ENCODE measurements around the gene SEPTIN12.
"Not testable (repeated sequence)": the region's sequence is repeated elsewhere in the genome, so short reads cannot be mapped to it uniquely, and the experiment has no call there.

Gene SEPTIN12

DNA sequence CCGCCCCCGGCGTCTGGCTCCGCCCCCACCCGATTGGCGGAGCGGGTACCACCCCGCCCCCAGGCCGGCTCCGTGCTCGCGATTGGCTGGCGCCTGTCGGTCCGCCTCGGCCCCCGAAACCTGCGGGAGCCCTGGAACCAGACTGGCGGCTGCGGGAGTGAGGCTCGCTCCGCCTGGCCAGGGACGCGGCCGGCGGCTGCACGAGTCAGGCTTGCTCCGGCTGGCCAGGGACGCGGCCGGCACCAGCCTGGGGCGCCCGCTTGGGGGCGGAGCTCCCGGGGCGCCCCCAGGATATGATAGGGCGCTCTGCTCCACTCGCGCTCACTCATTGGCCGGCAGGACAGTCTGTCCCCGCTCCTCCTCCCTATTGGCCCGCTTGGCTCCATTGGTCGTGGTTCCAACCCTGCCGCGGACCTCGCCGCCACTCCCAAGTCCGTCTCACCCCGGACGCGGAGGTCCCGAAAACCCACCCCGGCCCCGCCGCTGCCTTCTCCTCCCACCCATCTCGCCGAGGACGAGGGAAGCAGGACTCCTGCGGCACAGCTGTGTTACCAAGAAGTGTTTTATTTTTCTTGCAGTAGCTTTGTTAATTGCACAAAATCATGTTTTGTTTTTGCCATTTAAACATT is 14.6 kb upstream of the SEPTIN12 start:
- peak; percentile 76 to 77 for DNase-seq (ENCODE audit: low read depth in 2 of 2)

DNA sequence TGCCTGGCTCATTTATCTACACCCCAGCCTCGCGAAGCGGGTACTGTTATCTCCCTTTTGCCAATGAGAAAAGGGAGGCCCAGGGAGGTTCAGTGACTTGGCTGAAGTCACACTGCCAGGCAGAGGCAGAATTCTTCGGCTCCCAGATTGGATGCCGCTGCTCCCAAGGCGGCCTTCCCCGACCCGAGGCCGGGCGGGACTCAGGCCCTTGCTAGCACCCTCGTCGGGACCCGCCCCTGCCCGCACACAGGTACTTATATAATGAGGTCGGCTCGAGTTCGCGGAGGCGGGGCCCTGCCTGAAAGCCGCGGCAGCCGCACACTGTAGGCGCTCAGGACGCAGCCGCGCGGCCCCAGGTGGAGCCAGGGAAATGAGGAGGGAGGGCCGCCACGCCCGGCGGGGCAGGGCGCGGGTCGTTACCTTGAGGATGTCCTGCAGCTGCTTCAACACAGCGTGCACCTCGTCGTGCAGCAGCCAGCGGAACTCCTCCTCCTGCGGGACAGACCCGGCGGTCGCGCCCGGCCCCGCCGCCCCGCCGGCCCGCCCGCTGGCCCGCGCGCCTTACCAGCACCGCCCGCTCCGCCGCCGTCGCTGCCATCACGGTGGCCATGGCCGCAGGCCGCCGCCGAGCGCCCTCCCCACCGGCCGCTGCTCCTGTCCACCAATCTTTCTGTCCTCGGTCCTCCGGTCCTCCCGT is 14.0 kb upstream of the SEPTIN12 start, which contains the start of gene ROGDI:
TSS of gene ROGDI (minus strand) at position 672 of the 697 bp plus-strand sequence. CDS start at position 610, 62 bp downstream.
- DNase-seq (ENCODE audit: low read depth in 2 of 2), result no peak

DNA sequence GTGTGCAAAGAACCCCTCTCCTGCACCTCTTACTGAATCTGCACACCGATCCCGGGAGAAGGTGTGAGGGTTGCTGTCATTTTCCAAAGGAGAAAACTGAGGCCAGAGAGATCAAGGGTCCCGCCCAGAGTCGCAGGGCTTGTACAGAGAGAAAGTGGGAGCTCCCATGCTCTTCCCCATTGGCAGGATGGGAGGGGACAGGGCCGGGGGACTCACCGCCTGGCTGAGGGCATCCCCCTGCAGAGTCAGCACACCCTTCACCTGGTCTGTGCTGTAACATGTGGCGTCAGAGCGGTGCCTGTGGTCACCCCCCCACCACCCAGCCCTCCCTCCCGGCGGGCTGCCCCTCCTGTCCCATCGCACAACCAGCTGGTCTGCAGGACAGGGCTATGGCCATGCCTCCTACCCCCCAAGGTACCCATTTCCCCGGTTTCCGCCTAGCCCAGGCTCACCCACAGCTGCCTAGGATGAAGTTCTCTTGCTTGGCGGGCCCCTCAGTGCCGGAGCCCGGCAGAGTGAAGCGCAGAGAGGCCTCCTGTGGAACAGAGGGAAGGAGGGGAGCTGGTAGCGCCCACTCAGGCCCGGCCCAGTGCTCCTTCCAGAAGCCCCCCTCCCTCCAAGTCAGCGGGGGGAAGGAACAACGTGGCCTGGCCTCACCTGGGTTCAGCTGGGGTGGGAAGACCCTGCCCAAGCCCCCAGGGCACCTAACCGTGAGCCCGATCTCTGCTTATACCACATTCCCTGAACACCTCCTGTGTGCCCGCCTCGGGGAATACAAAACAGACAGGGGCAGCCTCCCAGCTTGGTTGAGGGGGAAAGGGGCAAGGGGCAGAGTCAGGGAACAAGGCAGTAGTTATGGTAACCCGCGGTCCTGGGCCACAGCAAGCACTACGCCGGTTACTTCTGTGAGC is 13.2 kb upstream of the SEPTIN12 start:
- DNase-seq (ENCODE audit: low read depth in 2 of 2), result no peak

- no peak for DNase-seq (ENCODE audit: low read depth in 2 of 2)
These were observed 12.3 kb upstream of the SEPTIN12 start for GRCh38 chr16:4800290-4801041.

DNA sequence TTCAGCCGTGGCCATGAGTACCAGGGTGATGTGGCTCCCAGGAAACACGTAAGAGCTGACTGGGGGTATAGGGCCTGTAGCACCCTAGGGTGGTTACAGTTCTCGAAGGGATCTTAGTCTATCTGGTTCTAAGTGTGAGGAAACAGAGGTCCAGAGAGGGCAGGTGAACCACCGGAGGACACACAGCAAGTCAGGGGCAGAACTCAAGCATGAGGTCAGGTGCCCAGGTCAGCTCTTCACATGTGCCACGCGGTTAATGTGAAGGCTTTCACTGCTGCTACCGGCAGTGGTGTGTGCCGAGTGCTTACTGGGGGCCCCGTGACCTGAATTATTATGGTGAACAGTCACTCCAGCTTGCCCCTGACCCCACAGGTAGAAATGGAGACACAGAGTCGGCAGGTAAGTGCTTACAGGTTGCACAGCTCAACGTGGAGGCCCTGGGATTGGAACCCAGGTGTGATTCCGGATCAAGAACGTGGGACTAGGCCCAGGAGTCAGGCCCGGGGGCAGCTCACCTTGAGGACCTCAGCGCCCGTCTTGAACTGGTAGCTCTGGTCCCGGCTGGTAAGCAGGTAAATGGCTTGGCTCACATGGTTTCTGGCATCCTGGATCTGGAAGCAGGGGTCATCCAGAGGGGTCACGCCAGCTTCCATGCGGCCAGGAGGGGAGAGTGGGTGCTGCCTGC is 11.2 kb upstream of the SEPTIN12 start:
- DNase-seq (ENCODE audit: low read depth in 2 of 2), result no peak

DNA sequence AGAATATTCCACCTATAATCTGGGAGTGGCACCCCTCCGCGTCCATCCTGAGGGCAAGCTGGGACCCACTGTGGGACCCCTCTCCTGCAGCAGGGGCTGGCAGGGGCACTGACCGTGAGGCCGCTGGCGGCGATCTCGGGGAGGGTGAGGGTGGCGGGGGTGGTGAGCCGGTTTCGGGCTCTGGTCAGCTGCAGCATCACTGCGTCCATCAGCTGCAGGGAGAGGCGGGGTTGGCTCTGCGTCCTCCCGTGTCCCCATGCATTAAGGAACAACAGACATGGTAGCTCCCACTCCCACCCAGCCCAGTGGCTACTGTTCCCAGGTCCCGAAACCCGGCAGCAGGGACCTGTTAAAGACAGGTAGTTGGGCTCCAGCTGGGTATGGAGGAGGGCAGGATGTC is 10.3 kb upstream of the SEPTIN12 start:
- no peak for DNase-seq (ENCODE audit: low read depth in 2 of 2)

DNA sequence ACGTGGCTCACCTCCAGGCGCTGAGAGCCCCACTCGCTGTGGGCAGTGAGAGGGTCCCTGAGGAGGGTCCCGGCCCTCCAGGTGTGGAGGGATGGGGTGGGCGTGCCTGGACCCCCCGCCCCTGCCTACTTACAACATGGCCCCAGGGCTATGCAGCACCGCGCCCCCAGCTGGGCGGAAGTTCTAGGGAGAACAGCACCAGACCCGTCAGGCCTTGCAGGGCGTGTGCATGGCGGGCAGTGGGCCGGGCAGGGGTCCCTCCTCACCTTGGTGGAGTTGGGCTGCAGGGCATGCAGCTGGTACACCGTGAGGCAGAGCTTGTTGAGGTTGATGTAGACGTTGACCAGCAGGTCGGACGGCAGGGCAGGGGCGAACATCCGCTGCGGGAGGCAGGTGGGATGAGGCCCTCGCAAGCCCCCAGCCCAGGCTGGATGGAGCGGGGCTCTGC is 9.7 kb upstream of the SEPTIN12 start:
- DNase-seq (ENCODE audit: low read depth in 2 of 2), result no peak

- no peak for DNase-seq (ENCODE audit: low read depth in 2 of 2)
These were observed 9.0 kb upstream of the SEPTIN12 start for GRCh38 chr16:4796982-4797804.

DNA sequence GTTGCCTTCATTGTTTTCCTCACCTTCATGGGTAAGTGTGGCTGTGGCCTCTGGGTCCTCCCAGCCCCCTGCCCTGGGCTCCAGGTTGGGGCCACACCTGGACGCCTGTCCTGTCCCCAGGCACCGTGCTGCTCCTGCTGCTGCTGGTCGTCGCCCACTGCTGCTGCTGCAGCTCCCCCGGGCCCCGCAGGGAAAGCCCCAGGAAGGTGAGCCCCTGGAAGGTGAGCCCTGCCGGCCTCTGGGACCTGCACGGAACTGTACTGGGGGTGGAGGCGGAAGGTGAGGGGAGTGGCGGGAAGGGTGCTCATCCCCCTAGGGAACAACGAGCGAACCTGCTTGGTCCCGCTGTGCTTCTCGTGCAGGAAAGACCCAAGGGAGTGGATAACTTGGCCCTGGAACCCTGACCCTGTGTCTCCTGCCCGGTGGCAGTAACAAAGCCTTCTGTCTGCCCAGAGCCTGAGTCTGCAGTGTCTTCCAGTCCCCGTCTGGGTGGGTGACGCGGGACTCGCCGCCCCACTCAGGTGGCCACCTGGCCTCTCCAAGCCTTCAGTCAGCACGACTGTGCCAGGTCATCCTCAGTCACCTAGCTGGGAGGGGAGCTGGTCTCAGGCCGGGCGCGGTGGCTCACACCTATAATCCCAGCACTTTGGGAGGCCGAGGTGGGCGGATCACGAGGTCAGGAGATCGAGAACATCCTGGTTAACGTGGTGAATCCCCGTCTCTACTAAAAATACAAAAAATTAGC is 7.9 kb upstream of the SEPTIN12 start:
- DNase-seq (ENCODE audit: low read depth in 2 of 2), result no peak

GRCh38 chr16:4795181-4795827 is 7.2 kb upstream of the SEPTIN12 start, which contains the start of gene SMIM22:
SMIM22 (plus strand) TSS chr16:4795369; CDS start chr16:4795735, 366 bp downstream.
- DNase-seq (ENCODE audit: low read depth in 2 of 2), result no peak

DNA sequence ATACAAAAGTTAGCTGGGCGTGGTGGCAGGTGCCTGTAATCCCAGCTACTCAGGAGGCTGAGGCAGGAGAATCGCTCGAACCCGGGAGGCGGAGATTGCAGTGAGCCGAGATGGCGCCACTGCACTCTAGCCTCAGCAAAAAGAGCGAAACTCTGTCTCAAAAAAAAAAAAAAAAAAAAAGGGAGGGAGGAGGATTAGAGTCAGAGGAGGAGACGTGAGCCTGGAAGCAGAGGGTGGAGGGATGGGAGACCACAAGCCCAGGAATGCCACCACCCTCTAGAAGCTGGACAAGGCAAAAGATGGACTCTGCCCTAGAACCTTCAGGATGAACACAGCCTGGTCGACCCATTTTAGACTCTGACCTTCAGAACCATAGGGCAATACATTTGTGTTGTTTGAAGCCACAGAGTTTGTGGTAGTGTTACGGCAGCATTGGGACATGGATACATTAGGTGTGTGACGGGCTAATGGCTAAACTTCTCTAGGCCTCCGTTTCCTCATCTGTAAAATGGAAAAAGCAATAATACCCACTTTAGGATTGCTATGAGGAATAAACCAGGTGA is 4.9 kb upstream of the SEPTIN12 start:
- DNase-seq (ENCODE audit: low read depth in 2 of 2), result no peak

GRCh38 chr16:4790871-4791270 is 2.7 kb upstream of the SEPTIN12 start:
- no peak for DNase-seq (ENCODE audit: low read depth in 2 of 2)

DNA sequence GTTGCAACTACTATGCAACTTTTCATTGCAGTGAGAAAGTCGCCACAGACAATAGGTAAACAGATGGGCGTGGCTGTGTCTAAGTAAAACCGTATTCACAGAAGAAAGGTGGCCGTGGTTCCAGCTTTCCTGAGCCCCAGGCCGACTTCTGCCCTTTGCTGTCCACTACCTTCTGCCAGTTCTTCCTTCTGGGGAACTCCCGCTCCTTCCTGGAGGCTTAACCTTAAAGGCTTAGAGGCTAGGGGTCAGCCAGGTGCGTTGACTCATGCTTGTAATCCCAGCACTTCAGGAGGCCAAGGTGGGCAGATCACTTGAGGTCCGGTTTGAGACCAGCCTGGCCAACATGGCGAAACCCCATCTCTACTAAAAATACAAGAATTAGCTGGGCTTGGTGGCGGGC is 2.1 kb upstream of the SEPTIN12 start:
- no peak for DNase-seq (ENCODE audit: low read depth in 2 of 2)

- no peak for DNase-seq (ENCODE audit: low read depth in 2 of 2)
These were observed 765 bp upstream of the SEPTIN12 start for GRCh38 chr16:4788910-4789309.

- DNase-seq (ENCODE audit: low read depth in 2 of 2), result no peak
These were observed 344 bp upstream of the SEPTIN12 start for GRCh38 chr16:4788489-4788889.

DNA sequence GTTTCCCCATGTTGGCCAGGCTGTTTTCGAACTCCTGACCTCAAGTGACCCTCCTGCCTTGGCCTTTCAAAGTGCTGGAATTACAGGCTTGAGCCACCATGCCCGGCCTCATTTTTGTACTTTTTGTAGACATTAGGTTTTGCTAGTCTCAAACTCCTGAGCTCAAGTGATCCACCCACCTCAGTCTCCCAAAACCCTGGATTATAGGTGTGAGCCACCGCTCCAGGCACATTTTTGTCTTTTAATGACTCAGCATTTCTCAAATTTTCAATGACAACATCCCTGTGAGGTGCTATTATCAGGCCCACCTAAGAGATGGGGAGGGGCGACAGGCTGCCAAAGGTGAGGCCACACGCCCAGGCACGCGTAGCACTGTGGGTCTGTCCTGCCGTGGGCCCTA is 1.1 kb downstream of the SEPTIN12 start:
- DNase-seq (ENCODE audit: low read depth in 2 of 2), result no peak

DNA sequence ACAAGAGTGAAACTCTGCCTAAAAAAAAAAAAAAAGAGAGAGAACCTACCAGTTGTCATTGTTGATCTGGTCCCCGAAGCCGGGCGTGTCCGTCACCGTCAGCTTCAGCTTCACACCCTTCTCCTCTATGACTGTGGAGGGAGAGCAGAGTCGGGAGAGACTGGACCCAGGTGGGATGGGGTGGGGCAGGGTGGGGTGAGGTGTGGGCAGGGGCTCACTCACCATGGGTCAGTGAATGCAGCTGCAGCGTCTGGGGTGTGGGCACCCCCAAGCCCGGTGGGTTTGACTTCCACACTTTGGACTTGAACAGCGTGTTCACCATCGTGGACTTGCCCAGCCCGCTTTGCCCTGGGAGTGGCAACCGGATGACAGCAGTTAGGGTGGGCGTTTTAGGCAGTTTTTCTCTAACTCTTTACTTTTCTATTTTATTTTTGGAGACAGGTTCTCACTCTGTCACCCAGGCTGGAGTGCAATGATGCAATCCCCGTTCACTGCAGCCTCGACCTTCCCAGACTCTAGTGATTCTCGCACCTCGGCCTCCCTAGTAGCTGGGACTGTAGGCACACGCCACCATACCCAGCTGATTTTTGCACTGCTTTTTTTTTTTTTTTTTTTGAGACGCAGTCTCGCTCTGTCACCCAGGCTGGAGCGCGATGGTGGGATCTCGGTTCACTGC is 2.2 kb downstream of the SEPTIN12 start:
- no peak for DNase-seq (ENCODE audit: low read depth in 2 of 2)

- not testable (repeated sequence) for DNase-seq (ENCODE audit: low read depth in 2 of 2)
These were observed 3.6 kb downstream of the SEPTIN12 start for GRCh38 chr16:4784444-4784987.

Data from fibroblast of skin of left quadriceps (primary cell).